Heart right ventricle (tissue), 16 donors: ENCODE data around the gene SNX32. TPM values are rescaled to one million over a fixed set of nuclear protein-coding genes. Genes with fewer than 3 reads are reported as not detected.
"Not testable (repeated sequence)": the region's sequence is repeated elsewhere in the genome, so short reads cannot be mapped to it uniquely, and the experiment has no call there.

Experiments used
- ATAC-seq, 8 donors: fragments of 200-7000 bp; cut with Tn5 transposase; one replicate each; pipeline ENCODE4 v1.9.1; 2020; ENCODE audit warnings: mild to moderate bottlenecking in 8 of 8, moderate library complexity in 8 of 8, moderate number of reproducible peaks in 1 of 8
- DNase-seq, 2 donors: peaks; one replicate each; pipeline ENCODE4 v3.0.0-alpha.2; 2020
- H3K27ac ChIP-seq, 10 donors: fragments of 200-600 bp; sonication (generic) in 2 of 10; one replicate each; pipeline versions ENCODE4 v1.5.0 to v1.8.0; 2020 to 2022; ENCODE audit warnings: mild to moderate bottlenecking in 3 of 10
- H3K27me3 ChIP-seq, 7 donors: fragments of 200-600 bp; one replicate each; pipeline ENCODE4 v1.8.0; 2021 to 2022; ENCODE audit warnings: mild to moderate bottlenecking in 2 of 7
- H3K36me3 ChIP-seq, 9 donors: fragments of 200-600 bp; sonication (generic) in 1 of 9; one replicate each; pipeline versions ENCODE4 v1.5.0 to v1.8.0; 2020 to 2022; ENCODE audit warnings: mild to moderate bottlenecking in 2 of 9
- H3K4me1 ChIP-seq, 9 donors: fragments of 200-600 bp; sonication (generic) in 1 of 9; one replicate each; pipeline versions ENCODE4 v1.5.0 to v1.8.0; 2020 to 2022; ENCODE audit warnings: mild to moderate bottlenecking in 4 of 9
- H3K4me3 ChIP-seq, 10 donors: fragments of 200-600 bp; sonication (generic) in 2 of 10; one replicate each; pipeline versions ENCODE4 v1.5.0 to v1.8.0; 2020 to 2022; ENCODE audit warnings: mild to moderate bottlenecking in 7 of 10, moderate library complexity in 2 of 10
- H3K9me3 ChIP-seq, 11 donors: fragments of 200-600 bp in 10 of 11; sonication (generic) in 2 of 11; one replicate each; pipeline versions ENCODE4 v1.5.0 to v1.8.0; 2013 to 2022; ENCODE audit warnings: mild to moderate bottlenecking in 2 of 11, control low read depth in 1 of 11, moderate library complexity in 1 of 11
- WGBS, 2 donors: extraction: QIAGEN DNeasy Blood & Tissue Kit; methylation state at CpG; one replicate each; pipeline ENCODE4 v1.1.7; 2013; ENCODE audit warnings: inconsistent platforms in 1 of 2; 5-methylcytosine and 5-hydroxymethylcytosine counted together
- intact Hi-C, 10 donors: fragments of 100-400 bp; cut with DNase I; formaldehyde crosslinking; loops; one replicate each; pipeline versions ENCODE4 v1.11.1 to v1.14.2; 2022
- polyA plus RNA-seq, 2 donors: library from polyadenylated mRNA; stranded (reverse); fragments of 200-250 nt; gene quantifications; one replicate each; pipeline ENCODE4 v1.2.3, GENCODE V29; 2013
- total RNA-seq, 10 donors: library from RNA; stranded (reverse); fragmentation: NEBNext Ultra II Directional in 3 of 10; extraction: Animal tissue kit (Norgen Biotek cat#: 25700) in 3 of 10; gene quantifications; one replicate each; pipeline versions ENCODE4 v1.2.1 to v1.2.4, GENCODE V29; 2021 to 2023
- TF ChIP-seq, protein P1 (sequence below), 9 donors: fragments of 200-600 bp; sonication (generic) in 2 of 9; IDR thresholded peaks; one replicate each; pipeline versions ENCODE4 v1.5.0 to v1.8.0; 2021 to 2022; ENCODE audit warnings: antibody characterized with exemption in 9 of 9, mild to moderate bottlenecking in 5 of 9, moderate library complexity in 1 of 9
- donor health status: Arrhythmogenic right ventricular cardiomyopathy.
- donor health status: ischemic (EF 13 %, LVEDD 7.1; RV severe dilation, severe dysfunction).
- donor health status: healthy with polysubstance abuse.
- donor health status: DM: no; HTN: yes; CAD: no.
- donor health status: DM: no; HTN: no; CAD: no.
- donor health status: ischemic (EF 25% LVEDD 6.9; RV normal size, moderate dysfunction).
- donor health status: ischemic (EF 25% LVEDD 5.7; RV mildly dilated, moderate dysfunction).
- donor health status: healthy.
- donor health status: DM: yes; HTN: yes; CAD: no.
- donor health status: Ischemic cardiomyopathy.
- donor health status: ischemic (EF 35%, LVEDD 5.7; RV mildly dilated, moderate dysfunction).
- donor health status: nonischemic (EF 11% LVEDD 7.7; RV severe dilation, severe dysfunction).
- donor health status: DM: yes; HTN: yes; CAD: no.
- donor health status: PGD.
- donor health status: ischemic (EF 29% LVEDD 5.4; RV normal size, mild dysfunction).
- donor health status: nonischemic (EF 23%, LVEDD 6.1; RV moderate dilation, normal function).

SNX32 gene
- total and polyA plus RNA-seq, 12 donors: 0.13 to 0.58 (median 0.32) TPM; not detected in 5

DNA sequence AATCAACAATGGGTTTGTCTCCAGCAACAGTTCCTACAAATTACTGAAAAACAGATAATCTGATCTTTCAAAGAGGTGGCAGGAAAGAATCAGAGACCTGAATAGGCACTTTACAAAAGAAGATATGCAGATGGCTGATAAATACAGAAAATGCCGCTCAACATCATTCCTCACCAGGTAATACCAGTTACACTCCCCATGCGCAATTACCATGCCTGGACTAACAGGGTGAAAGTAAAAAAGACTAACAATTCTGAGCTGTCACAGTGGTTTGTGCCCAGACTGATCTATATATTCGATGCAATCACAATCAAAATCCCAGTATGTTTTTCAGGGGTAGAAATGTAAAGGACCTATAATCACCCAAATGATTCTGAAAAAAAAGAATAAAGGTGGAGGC is 10.0 kb downstream of the SNX32 start:
- 93 to 97% methylated on average over 3 of the region's 3 CpGs for WGBS, 2 donors
- H3K27ac ChIP-seq: no peak overlapping the region
- DNase-seq (no peak), ATAC-seq (no peak)
- no peaks in the 10 kb centered on the region for H3K27me3 ChIP-seq
- TF ChIP-seq, protein P1, sequence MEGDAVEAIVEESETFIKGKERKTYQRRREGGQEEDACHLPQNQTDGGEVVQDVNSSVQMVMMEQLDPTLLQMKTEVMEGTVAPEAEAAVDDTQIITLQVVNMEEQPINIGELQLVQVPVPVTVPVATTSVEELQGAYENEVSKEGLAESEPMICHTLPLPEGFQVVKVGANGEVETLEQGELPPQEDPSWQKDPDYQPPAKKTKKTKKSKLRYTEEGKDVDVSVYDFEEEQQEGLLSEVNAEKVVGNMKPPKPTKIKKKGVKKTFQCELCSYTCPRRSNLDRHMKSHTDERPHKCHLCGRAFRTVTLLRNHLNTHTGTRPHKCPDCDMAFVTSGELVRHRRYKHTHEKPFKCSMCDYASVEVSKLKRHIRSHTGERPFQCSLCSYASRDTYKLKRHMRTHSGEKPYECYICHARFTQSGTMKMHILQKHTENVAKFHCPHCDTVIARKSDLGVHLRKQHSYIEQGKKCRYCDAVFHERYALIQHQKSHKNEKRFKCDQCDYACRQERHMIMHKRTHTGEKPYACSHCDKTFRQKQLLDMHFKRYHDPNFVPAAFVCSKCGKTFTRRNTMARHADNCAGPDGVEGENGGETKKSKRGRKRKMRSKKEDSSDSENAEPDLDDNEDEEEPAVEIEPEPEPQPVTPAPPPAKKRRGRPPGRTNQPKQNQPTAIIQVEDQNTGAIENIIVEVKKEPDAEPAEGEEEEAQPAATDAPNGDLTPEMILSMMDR (IDR thresholded peaks at IDR 0.05): no peak
- no peaks in the 10 kb centered on the region for H3K9me3 ChIP-seq
- intact Hi-C loops: no loop called here
- H3K36me3 ChIP-seq: no peaks in the 10 kb centered on the region
- H3K4me1 ChIP-seq: no peaks in the 10 kb centered on the region
- no peak overlapping the region for H3K4me3 ChIP-seq

DNA sequence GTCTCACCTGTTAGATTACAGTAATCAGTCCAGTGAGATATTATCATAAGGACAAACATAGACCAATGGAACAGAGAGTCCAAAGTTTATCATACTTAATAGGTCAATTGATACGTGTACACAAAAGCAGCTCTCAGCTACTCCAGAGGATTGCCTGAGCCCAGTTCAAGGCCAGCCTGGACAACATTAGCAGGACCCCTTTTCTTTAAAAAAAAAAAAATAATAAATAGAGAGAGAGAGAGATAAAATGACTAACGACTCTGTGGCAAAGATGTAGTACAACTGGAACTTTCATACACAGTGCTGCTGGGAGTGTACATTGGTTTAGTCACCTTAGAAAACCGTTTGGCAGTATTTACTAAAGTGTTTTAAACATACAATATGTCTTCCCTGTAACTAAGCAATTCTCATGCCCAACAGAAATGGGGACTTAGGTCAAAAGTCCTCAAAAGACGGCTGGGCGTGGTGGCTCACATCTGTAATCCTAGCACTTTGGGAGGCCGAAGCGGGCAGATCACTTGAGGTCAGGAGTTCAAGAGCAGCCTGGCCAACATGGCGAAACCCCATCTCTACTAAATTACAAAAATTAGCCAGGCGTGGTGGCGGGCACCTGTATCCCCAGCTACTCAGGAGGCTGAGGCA is 10.6 kb downstream of the SNX32 start:
- no peaks in the 10 kb centered on the region for H3K9me3 ChIP-seq
- H3K27me3 ChIP-seq: no peaks in the 10 kb centered on the region
- no peaks in the 10 kb centered on the region for H3K4me1 ChIP-seq
- H3K4me3 ChIP-seq: no peak overlapping the region
- H3K27ac ChIP-seq: no peak overlapping the region
- intact Hi-C loops: no loop called here
- ATAC-seq (no peak), DNase-seq (no peak)
- TF ChIP-seq, protein P1 (IDR thresholded peaks at IDR 0.05): no peak
- WGBS, 2 donors: 88 to 89% methylated on average over 10 of the region's 10 CpGs
- H3K36me3 ChIP-seq: no peaks in the 10 kb centered on the region

DNA sequence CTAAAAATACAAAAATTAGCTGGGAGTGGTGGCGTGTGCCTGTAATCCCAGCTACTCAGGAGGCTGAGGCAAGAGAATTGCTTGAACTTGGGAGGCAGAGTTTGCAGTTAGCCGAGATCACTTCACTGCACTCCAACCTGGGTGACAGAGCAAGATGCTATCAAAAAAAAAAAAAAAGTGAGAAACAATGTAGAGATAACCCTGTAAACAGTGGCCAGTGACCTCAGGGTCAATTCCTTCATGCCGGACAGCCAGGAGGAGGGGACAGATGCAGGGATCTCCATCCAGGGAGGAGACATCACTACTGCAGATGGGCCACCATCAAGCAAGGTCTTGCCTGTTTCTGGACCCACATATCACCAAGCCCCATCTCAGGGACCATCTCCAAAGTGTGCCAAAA is 14.0 kb downstream of the SNX32 start:
- ATAC-seq (no peak), DNase-seq (no peak)
- H3K27ac ChIP-seq: no peak overlapping the region
- no peak overlapping the region for H3K4me3 ChIP-seq
- TF ChIP-seq, protein P1 (IDR thresholded peaks at IDR 0.05): no peak
- H3K36me3 ChIP-seq: peaks cover 0 to 25% (median 16%) of the 10 kb centered on the region in 9 donors
- H3K27me3 ChIP-seq: no peaks in the 10 kb centered on the region
- H3K4me1 ChIP-seq: peaks cover 0 to 4% (median 0%) of the 10 kb centered on the region in 9 donors
- H3K9me3 ChIP-seq: peaks cover 0 to 10% (median 3%) of the 10 kb centered on the region in 11 donors
- 82 to 86% methylated on average over 3 of the region's 3 CpGs for WGBS, 2 donors
- intact Hi-C loops: no loop called here

DNA sequence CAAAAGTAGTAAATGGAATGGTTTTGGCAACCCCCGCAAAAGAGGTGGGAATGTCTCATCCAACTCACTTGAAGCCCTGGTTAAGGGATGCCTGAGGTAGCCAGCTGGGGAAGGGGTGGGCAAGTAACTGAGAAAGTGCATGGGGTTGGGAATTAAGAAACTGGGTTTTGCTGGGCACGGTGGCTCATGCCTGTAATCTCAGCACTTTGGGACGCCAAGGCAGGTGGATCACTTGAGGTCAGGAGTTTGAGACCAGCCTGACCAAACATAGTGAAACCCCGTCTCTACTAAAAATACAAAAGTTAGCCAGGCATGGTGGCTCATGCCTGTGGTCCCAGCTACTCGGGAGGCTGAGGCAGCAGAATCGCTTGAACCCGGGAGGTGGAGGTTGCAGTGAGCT is 14.9 kb downstream of the SNX32 start:
- H3K27me3 ChIP-seq, DNase-seq, ATAC-seq, H3K4me3 ChIP-seq, intact Hi-C loops, H3K27ac ChIP-seq, H3K4me1 ChIP-seq: not testable (repeated sequence)
- H3K36me3 ChIP-seq: peaks cover 0 to 35% (median 16%) of the 10 kb centered on the region in 9 donors
- peaks cover 0 to 10% (median 3%) of the 10 kb centered on the region in 11 donors for H3K9me3 ChIP-seq
- 70 to 71% methylated on average over 7 of the region's 7 CpGs for WGBS, 2 donors

DNA sequence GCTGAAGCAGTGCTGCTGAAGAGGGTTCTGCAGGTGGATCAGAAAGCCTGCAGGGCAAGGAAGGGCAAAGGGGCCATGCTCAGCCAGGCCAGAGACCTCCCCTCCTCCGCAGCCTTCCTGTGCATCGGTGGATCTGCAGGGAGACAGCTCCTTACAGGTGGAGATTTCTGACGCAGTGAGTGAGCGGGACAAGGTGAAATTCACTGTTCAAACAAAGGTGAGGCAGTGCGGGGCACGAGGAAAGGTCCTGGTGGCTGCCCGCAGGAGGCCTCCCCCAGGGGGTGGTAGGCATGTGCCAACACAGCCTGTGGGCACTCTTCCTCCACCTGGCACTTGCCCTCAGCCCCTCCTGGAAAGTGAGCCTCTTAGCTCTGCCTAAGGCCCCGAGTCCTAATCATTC is 15.6 kb downstream of the SNX32 start:
- Histone ChIP-seq H3K36me3 (peaks cover 0 to 42% (median 22%) of the 10 kb centered on the region in 9 donors), H3K4me1 (peaks cover 0 to 7% (median 1%) of the 10 kb centered on the region in 9 donors), H3K9me3 (peaks cover 0 to 10% (median 3%) of the 10 kb centered on the region in 11 donors), H3K4me3 (no peak overlapping the region), H3K27me3 (no peaks in the 10 kb centered on the region), H3K27ac (no peak overlapping the region)
- DNase-seq (no peak), ATAC-seq (no peak)
- intact Hi-C loops: no loop called here
- TF ChIP-seq, protein P1 (IDR thresholded peaks at IDR 0.05): no peak
- WGBS, 2 donors: 71 to 72% methylated on average over 8 of the region's 8 CpGs
